SH-SY5Y (cell line): ENCODE data around the gene ELP5.

Experiments
- GATA2 ChIP-seq: IDR thresholded peaks from 2 replicates; pipeline ENCODE4 v1.6.1; 2011; ENCODE audit warnings: mild to moderate bottlenecking, low read depth, low read length
- GATA3 ChIP-seq: IDR thresholded peaks from 2 replicates; pipeline ENCODE4 v1.6.1; 2011; ENCODE audit warnings: low read depth, mild to moderate bottlenecking, low read length, moderate library complexity

- TF ChIP-seq GATA2: no peak
- TF ChIP-seq GATA3: no peak
These were observed 44.3 kb downstream of the ELP5 start for GRCh38 chr17:7296189-7296861.
